CD4-positive, alpha-beta T cell treated with Interleukin-10 for 1 hour (primary cell): ENCODE data around the gene ZNF428.
A peak's percentile ranks its signal among the peaks of the same experiment; 100 is the strongest.
"Not testable (repeated sequence)": the region's sequence is repeated elsewhere in the genome, so short reads cannot be mapped to it uniquely, and the experiment has no call there.

Experiments used
- DNase-seq: peaks from one replicate; pipeline ENCODE4 v3.0.0-alpha.2; 2020

The ZNF428 gene

GRCh38 chr19:43639519-43640423 lies 20.3 kb upstream of the ZNF428 start, which contains the start of gene CADM4:
Gene CADM4 (minus strand): TSS chr19:43639850. CDS start chr19:43639790, 60 bp downstream.
- DNase-seq: peak; percentile 66

- DNase-seq: no peak
These were observed 19.6 kb upstream of the ZNF428 start for GRCh38 chr19:43638995-43639518.

GRCh38 chr19:43638214-43638994 lies 19.0 kb upstream of the ZNF428 start:
- DNase-seq: no peak

DNA sequence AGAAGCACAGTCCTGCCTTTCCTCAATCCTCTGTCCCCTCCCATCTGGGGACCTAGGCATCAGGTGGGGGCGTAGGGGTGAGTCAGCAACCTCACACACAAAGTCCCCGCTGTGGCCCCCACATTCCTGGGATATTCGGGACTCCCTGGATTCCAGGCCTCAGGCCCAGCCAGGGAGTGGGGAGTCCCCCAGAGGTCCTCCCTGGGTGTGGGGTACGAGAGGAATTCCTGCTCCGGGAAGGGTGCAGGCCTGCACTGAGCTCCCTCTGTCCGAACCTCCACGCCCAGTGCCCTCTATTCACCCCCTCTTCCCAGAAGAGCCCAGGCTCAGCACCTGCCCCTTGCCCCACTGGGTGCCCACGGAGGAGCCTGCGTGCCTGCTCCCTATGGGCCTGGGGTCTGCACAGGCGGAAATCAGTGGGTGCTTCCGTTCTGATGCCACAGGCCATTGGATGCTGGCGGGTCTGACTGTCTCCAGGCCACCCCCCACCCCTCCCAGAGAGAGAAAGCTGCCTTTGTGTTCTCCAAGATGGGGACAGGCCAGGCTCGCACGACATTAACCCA lies 16.8 kb upstream of the ZNF428 start:
- no peak for DNase-seq

DNA sequence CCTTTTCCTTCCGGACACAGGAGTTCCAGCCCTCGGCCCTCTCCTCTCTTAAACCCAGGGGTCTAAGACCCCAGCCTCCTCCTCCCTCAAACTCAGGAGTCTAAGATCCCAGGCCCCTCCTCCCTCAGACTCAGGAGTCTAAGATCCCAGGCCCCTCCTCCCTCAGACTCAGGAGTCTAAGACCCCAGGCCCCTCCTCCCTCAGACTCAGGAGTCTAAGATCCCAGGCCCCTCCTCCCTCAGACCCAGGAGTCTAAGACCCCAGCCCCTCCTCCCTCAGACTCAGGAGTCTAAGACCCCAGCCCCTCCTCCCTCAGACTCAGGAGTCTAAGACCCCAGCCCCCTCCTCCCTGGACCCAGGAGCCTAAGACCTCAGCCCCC lies 16.1 kb upstream of the ZNF428 start:
- not testable (repeated sequence) for DNase-seq

DNA sequence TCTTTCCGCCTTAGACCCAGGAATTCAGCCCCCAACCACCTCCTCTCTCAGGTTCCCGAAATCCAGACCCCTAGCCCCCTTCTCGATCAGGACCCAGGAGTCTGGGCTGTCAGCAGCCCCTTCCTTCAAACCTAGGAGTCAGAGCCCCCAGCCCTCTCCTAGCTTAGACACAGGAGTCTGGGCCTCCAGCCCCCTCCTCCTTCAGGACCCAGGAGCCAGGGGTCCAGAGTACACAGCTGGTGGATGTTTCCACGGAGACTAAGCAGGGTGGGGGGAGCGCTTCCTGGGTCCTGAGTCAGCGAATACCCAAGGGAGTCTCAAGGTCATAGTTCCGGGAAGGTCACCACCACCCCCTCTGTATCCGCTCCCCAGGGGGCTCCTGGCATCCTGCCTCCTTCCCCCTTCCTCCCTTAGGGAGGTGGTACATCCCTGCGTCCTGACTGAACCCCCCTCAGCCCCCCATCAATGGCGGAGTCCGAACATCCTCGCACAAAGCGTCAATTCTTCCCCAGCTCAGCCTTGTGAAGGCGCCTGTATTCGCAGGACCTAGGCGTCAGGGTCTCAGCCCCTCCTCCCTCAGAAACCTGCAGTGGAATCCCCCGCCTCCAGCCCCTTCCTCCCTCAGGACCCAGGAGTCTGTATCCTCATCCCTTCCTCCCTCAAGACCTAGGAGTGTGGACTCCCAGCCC lies 15.6 kb upstream of the ZNF428 start:
- DNase-seq: no peak

- DNase-seq: no peak
These were observed 15.1 kb upstream of the ZNF428 start for GRCh38 chr19:43634506-43634871.

DNA sequence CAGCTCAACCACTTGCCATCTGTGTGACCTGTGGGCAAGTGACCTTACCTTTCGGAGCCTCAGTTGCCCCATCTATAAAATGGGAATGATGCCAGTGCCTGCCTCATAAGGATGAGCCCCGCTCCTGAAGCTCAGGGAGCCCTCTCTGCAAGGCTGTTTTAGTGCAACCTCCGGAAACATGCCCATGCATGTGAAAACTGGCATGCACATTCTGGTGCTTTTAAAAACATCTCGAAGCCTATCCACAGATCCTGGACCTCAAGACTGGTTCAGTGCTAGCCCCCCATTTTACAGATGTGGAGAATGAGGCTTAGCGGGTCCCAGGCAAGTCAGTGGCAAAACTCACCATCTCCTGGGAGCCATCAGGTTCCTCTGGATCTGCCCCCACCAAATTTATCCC lies 14.6 kb upstream of the ZNF428 start:
- no peak for DNase-seq

GRCh38 chr19:43633520-43633919 lies 14.1 kb upstream of the ZNF428 start:
- DNase-seq: no peak

DNA sequence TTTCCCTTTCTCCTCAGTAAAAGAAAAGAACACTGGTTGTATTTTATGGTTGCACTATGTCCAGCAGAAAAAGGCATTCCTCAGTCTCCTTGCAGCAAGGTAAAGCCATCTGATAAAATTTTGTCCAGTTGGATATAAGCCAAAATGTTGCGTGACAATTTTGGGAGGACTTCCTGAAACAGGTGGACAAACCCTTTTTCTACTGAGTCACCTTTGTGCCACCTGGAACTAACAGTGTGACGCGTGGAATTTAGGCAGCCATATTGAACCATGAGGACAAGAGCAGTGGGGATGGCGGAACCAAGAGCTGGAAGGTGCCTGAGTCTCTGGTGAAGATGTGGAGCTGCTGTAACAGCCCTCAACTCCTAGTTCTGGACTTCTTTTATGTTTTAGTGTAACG lies 12.1 kb upstream of the ZNF428 start:
- no peak for DNase-seq

GRCh38 chr19:43628646-43629326 lies 9.4 kb upstream of the ZNF428 start:
- no peak for DNase-seq

GRCh38 chr19:43626838-43627237 lies 7.4 kb upstream of the ZNF428 start:
- no peak for DNase-seq

GRCh38 chr19:43625918-43626579 lies 6.6 kb upstream of the ZNF428 start:
- DNase-seq: peak; percentile 15

DNA sequence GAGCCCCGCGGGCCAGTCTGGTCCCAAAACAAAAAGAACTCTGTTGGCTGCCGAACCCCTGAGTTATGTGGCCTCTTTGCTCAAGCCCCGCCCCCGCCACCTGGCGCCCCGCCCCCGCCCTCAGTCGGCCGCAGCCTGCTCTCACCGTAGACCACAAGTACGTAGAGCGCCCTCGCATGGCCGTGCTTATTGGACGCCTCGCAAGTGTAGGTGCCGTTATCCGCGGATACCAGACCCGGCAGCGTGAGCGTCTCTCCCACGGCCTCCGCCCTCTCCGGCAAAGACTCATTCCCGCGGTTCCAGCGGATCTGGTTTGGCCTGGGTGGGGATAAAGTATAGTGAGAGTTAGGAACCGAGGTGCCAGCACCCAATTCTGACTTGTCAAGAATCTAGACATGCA lies 5.5 kb upstream of the ZNF428 start:
- peak; percentile 88 for DNase-seq

- DNase-seq: peak; percentile 19
These were observed 4.7 kb upstream of the ZNF428 start for GRCh38 chr19:43623889-43624670.

GRCh38 chr19:43622956-43623355 lies 3.5 kb upstream of the ZNF428 start:
- no peak for DNase-seq

DNA sequence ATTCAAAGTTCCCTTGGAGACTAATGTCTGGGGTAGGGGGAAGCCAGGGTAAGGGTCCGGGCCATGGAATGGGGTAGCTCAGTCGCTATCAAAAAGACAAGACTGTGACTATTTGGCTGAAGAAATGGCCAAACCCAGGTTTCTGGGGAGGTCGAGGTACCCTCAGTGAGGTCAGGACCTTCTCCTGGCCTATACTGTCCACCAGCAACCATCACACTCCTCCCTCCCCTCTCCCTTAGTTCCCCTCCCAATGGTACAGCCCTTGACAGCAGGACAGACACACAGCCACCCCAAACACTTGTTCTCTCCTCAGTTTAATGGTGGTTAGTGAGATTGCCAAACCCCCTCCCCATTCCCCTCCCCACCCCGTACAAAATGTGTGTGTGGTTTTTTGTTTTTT lies 2.6 kb upstream of the ZNF428 start:
- no peak for DNase-seq

GRCh38 chr19:43620061-43621001 lies 902 bp upstream of the ZNF428 start:
- DNase-seq: peak; percentile 88

GRCh38 chr19:43618921-43619261 lies 538 bp downstream of the ZNF428 start:
- peak; percentile 46 for DNase-seq

GRCh38 chr19:43616954-43617353 lies 2.5 kb downstream of the ZNF428 start:
- DNase-seq: no peak
